Mesenchymal stem cell (in vitro differentiated cells and primary cell): ENCODE measurements around the gene CATSPER1.

ENCODE experiments used
- DNase-seq: peaks from one replicate; pipeline ENCODE4 v3.0.0-alpha.2; 2013
- H2AFZ ChIP-seq: one replicate; pipeline ENCODE4 v1.6.1; 2013; ENCODE audit warnings: low read depth, mild to moderate bottlenecking, control low read depth, inconsistent platforms, low read length, moderate library complexity
- H2AK5ac ChIP-seq: 2 replicates; pipeline ENCODE4 v1.6.1; 2013; ENCODE audit warnings: low read length, moderate library complexity, mild to moderate bottlenecking, inconsistent platforms; ENCODE audit not compliant: severe bottlenecking
- H2BK120ac ChIP-seq: one replicate; pipeline ENCODE4 v1.6.1; 2013; ENCODE audit warnings: low read depth, mild to moderate bottlenecking, inconsistent platforms, low read length, moderate library complexity
- H2BK12ac ChIP-seq, 2 experiments: one replicate each; pipeline ENCODE4 v1.6.1; 2013; ENCODE audit warnings: inconsistent platforms in 2 of 2, low read length in 2 of 2, mild to moderate bottlenecking in 2 of 2, moderate library complexity in 2 of 2, control low read depth in 1 of 2
- H2BK15ac ChIP-seq: one replicate; pipeline ENCODE4 v1.6.1; 2013; ENCODE audit warnings: mild to moderate bottlenecking, low read depth, inconsistent platforms; ENCODE audit not compliant: poor library complexity, severe bottlenecking
- H2BK5ac ChIP-seq: 2 replicates; pipeline ENCODE4 v1.6.1; 2013; ENCODE audit warnings: low read depth, mild to moderate bottlenecking, low read length, control low read depth, inconsistent platforms; ENCODE audit not compliant: poor library complexity, severe bottlenecking
- H3K14ac ChIP-seq, 2 experiments: one replicate each; pipeline ENCODE4 v1.6.1; 2013; ENCODE audit warnings: inconsistent platforms in 2 of 2, low read length in 2 of 2, control low read depth in 1 of 2, mild to moderate bottlenecking in 1 of 2, moderate library complexity in 1 of 2
- H3K18ac ChIP-seq, 2 experiments: one replicate each; pipeline ENCODE4 v1.6.1; 2013; ENCODE audit warnings: inconsistent platforms in 2 of 2, low read length in 2 of 2, control low read depth in 1 of 2, low read depth in 1 of 2, mild to moderate bottlenecking in 1 of 2
- H3K23ac ChIP-seq, 2 experiments: one replicate each; pipeline ENCODE4 v1.6.1; 2013; ENCODE audit warnings: inconsistent platforms in 2 of 2, low read length in 2 of 2, mild to moderate bottlenecking in 2 of 2, moderate library complexity in 2 of 2, control low read depth in 1 of 2
- H3K27ac ChIP-seq: 2 replicates; pipeline ENCODE4 v1.5.1; 2013; ENCODE audit warnings: mild to moderate bottlenecking, moderate library complexity, low read length, control low read depth, inconsistent platforms; ENCODE audit not compliant: poor library complexity, severe bottlenecking
- H3K27me3 ChIP-seq, 2 experiments: 2 replicates each; pipeline versions ENCODE4 v1.6.1 to v1.7.0; 2013; ENCODE audit warnings: low read length in 2 of 2, mild to moderate bottlenecking in 2 of 2, moderate library complexity in 2 of 2, control low read depth in 1 of 2, inconsistent platforms in 1 of 2; ENCODE audit not compliant: control insufficient read depth in 1 of 2, insufficient read depth in 1 of 2
- H3K36me3 ChIP-seq, 2 experiments: 2 replicates each; pipeline versions ENCODE4 v1.6.1 to v1.7.0; 2013; ENCODE audit warnings: low read length in 2 of 2, control low read depth in 1 of 2, inconsistent platforms in 1 of 2, low read depth in 1 of 2, mild to moderate bottlenecking in 1 of 2; ENCODE audit not compliant: insufficient read depth in 2 of 2, control insufficient read depth in 1 of 2
- H3K4ac ChIP-seq, 2 experiments: one replicate each; pipeline ENCODE4 v1.6.1; 2013; ENCODE audit warnings: inconsistent platforms in 2 of 2, low read length in 2 of 2, mild to moderate bottlenecking in 2 of 2, moderate library complexity in 2 of 2, control low read depth in 1 of 2, low read depth in 1 of 2
- H3K4me1 ChIP-seq: 2 replicates; pipeline ENCODE4 v1.6.1; 2013; ENCODE audit warnings: low read depth, low read length, control low read depth; ENCODE audit not compliant: control insufficient read depth, insufficient read depth
- H3K4me2 ChIP-seq: 2 replicates; pipeline ENCODE4 v1.6.1; 2013; ENCODE audit warnings: low read length, mild to moderate bottlenecking, inconsistent platforms; ENCODE audit not compliant: poor library complexity, severe bottlenecking
- H3K4me3 ChIP-seq, 2 experiments: 2 replicates each; pipeline versions ENCODE4 v1.5.1 to v1.7.0; 2013; ENCODE audit warnings: low read length in 2 of 2, mild to moderate bottlenecking in 2 of 2, control low read depth in 1 of 2, low read depth in 1 of 2; ENCODE audit not compliant: insufficient read depth in 1 of 2
- H3K79me1 ChIP-seq: replicated peaks from 2 replicates; pipeline ENCODE4 v1.6.1; 2013; ENCODE audit warnings: mild to moderate bottlenecking, control low read depth, low read length, inconsistent platforms; ENCODE audit not compliant: poor library complexity, severe bottlenecking
- H3K9ac ChIP-seq: 2 replicates; pipeline ENCODE4 v1.7.0; 2013; ENCODE audit warnings: mild to moderate bottlenecking, low read length, moderate library complexity
- H3K9me3 ChIP-seq: 2 replicates; pipeline ENCODE4 v1.7.0; 2013; ENCODE audit warnings: mild to moderate bottlenecking, low read length; ENCODE audit not compliant: control insufficient read depth
- H4K8ac ChIP-seq: one replicate; pipeline ENCODE4 v1.6.1; 2013; ENCODE audit warnings: inconsistent platforms, mild to moderate bottlenecking, low read length, moderate library complexity
- H4K91ac ChIP-seq: one replicate; pipeline ENCODE4 v1.6.1; 2013; ENCODE audit warnings: mild to moderate bottlenecking, low read length, inconsistent platforms
- WGBS: methylation state at CpG from one replicate; pipeline ENCODE4 v1.1.7; 2013; ENCODE audit warnings: mixed read lengths; 5-methylcytosine and 5-hydroxymethylcytosine counted together

Gene CATSPER1

GRCh38 chr11:66015936-66016792 lies 10.1 kb downstream of the CATSPER1 start:
- 92% methylated on average over 18 of the region's 18 CpGs for WGBS

DNA sequence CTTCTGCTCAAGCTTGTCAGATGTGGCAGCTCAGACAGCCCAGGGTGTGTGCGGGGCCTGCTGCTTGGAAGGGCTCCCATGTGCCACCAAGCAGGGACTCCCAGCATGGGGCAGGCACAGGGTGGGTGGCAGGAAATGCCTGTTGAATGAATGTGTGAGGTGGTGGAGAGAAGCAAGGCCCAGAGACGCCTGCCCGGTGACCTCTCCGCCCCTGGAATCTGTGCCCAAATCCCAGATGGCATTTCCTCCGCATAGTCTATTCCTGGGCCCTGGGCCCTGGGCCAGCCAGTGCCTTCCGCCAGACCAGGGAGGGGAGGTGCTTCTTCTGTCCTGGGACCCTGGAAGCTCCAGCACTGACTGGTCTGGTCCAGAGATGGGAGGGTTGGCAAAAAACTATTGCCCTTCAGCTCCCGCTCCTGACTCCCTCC lies 10.8 kb downstream of the CATSPER1 start:
- H3K14ac ChIP-seq = no peak overlapping the region
- 47% methylated on average over 7 of the region's 7 CpGs for WGBS
- H4K8ac ChIP-seq = peak overlapping the region; percentile 91
- no peak overlapping the region for H2AFZ ChIP-seq
- H3K4ac ChIP-seq = peak overlapping the region in 1 of 2 experiments; percentile 35
- H3K4me1 ChIP-seq = peaks cover 27% of the 10 kb centered on the region
- H2AK5ac ChIP-seq = no peak overlapping the region
- H3K27ac ChIP-seq = no peak overlapping the region
- H3K9ac ChIP-seq = no peak overlapping the region
- no peak overlapping the region for H3K4me3 ChIP-seq
- no peaks in the 10 kb centered on the region for H3K9me3 ChIP-seq
- no peak overlapping the region for H2BK15ac ChIP-seq
- H3K79me1 ChIP-seq = no peaks in the 10 kb centered on the region
- no peak for DNase-seq
- H2BK5ac ChIP-seq = no peak overlapping the region
- no peaks in the 10 kb centered on the region for H3K36me3 ChIP-seq
- H3K4me2 ChIP-seq = no peak overlapping the region
- no peak overlapping the region for H3K23ac ChIP-seq
- H3K18ac ChIP-seq = peak overlapping the region in 1 of 2 experiments; percentile 37
- no peak overlapping the region for H2BK120ac ChIP-seq
- H3K27me3 ChIP-seq = peaks cover 4 to 20% of the 10 kb centered on the region in 2 experiments
- H2BK12ac ChIP-seq = no peak overlapping the region
- peak overlapping the region; percentile 70 for H4K91ac ChIP-seq

More at GRCh38 chr11:66015936-66016792, 10.1 kb downstream of the CATSPER1 start:
- Histone ChIP-seq H3K79me1 (no peaks in the 10 kb centered on the region), H3K4me3 (no peak overlapping the region), H3K4me2 (no peak overlapping the region), H4K91ac (peak overlapping the region; percentile 56), H3K4ac (peak overlapping the region in 1 of 2 experiments; percentile 35), H3K36me3 (no peaks in the 10 kb centered on the region), H2AFZ (no peak overlapping the region), H3K27ac (no peak overlapping the region), H3K4me1 (peaks cover 34% of the 10 kb centered on the region), H3K9me3 (no peaks in the 10 kb centered on the region), H3K18ac (peak overlapping the region; percentile 28 to 44), H2AK5ac (peak overlapping the region; percentile 18), H4K8ac (peak overlapping the region; percentile 39), H3K27me3 (peaks cover 4 to 20% of the 10 kb centered on the region in 2 experiments), H3K23ac (no peak overlapping the region), H2BK12ac (peak overlapping the region in 1 of 2 experiments; percentile 4), H2BK15ac (peak overlapping the region; percentile 2), H3K14ac (no peak overlapping the region), H2BK5ac (no peak overlapping the region), H3K9ac (no peak overlapping the region), H2BK120ac (no peak overlapping the region)
- no peak for DNase-seq

GRCh38 chr11:66014804-66015453 lies 11.3 kb downstream of the CATSPER1 start:
- peak overlapping the region; percentile 91 for H4K8ac ChIP-seq
- no peak overlapping the region for H2AFZ ChIP-seq
- no peak overlapping the region for H2BK5ac ChIP-seq
- DNase-seq = no peak
- H3K79me1 ChIP-seq = no peaks in the 10 kb centered on the region
- no peak overlapping the region for H3K23ac ChIP-seq
- H3K9ac ChIP-seq = no peak overlapping the region
- no peak overlapping the region for H2BK120ac ChIP-seq
- peaks cover 27% of the 10 kb centered on the region for H3K4me1 ChIP-seq
- no peaks in the 10 kb centered on the region for H3K36me3 ChIP-seq
- peak overlapping the region; percentile 70 for H4K91ac ChIP-seq
- H2BK15ac ChIP-seq = no peak overlapping the region
- H2AK5ac ChIP-seq = peak overlapping the region; percentile 47
- WGBS = 94% methylated on average over 6 of the region's 6 CpGs
- H3K4ac ChIP-seq = peak overlapping the region; percentile 40 to 46
- H3K14ac ChIP-seq = no peak overlapping the region
- no peak overlapping the region for H3K27ac ChIP-seq
- no peak overlapping the region for H2BK12ac ChIP-seq
- H3K27me3 ChIP-seq = peaks cover 4 to 20% of the 10 kb centered on the region in 2 experiments
- H3K4me2 ChIP-seq = no peak overlapping the region
- H3K9me3 ChIP-seq = no peaks in the 10 kb centered on the region
- peak overlapping the region; percentile 14 to 37 for H3K18ac ChIP-seq
- no peak overlapping the region for H3K4me3 ChIP-seq

DNA sequence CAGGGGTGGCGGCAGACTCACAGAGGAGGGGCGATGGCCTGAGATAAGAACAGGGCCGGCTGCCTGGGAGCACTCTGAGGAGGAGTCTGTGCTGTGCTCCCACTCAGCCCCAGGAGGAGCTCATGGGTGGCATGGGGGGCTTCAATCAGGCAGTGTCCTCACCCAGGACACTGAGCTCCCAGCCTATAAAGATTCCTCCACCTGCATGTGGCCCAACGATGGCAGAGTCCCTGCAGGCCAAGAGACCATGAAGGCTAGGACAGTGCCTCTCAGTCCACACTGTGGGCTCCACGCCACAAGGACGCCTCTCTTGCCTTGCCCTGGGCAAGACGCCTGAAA lies 12.5 kb downstream of the CATSPER1 start:
- Histone ChIP-seq H3K4me2 (no peak overlapping the region), H2BK120ac (no peak overlapping the region), H3K79me1 (no peaks in the 10 kb centered on the region), H3K23ac (no peak overlapping the region), H3K14ac (no peak overlapping the region), H3K9me3 (no peaks in the 10 kb centered on the region), H3K4ac (no peak overlapping the region), H3K27ac (no peak overlapping the region), H3K18ac (no peak overlapping the region), H2BK12ac (no peak overlapping the region), H3K27me3 (peaks cover 4 to 20% of the 10 kb centered on the region in 2 experiments), H3K9ac (no peak overlapping the region), H2AFZ (no peak overlapping the region), H3K4me3 (no peak overlapping the region), H4K8ac (no peak overlapping the region), H2AK5ac (no peak overlapping the region), H3K4me1 (peaks cover 28% of the 10 kb centered on the region), H2BK15ac (no peak overlapping the region), H3K36me3 (no peaks in the 10 kb centered on the region), H4K91ac (no peak overlapping the region), H2BK5ac (no peak overlapping the region)
- WGBS = 73% methylated on average over 7 of the region's 7 CpGs
- no peak for DNase-seq
